Coronary artery (tissue), 2 donors: ENCODE data around the gene NDOR1.

ENCODE experiments used
- DNase-seq: peaks from one replicate; pipeline ENCODE4 v3.0.0-alpha.2; 2017; ENCODE audit warnings: low spot score
- H3K27ac ChIP-seq, 2 donors: fragments of 200-600 bp; sonication (generic); one replicate each; pipeline ENCODE4 v1.5.1; 2016 to 2019
- H3K4me3 ChIP-seq: fragments of 200-600 bp; sonication (generic); 2 replicates; pipeline ENCODE4 v1.5.1; 2016; ENCODE audit warnings: mild to moderate bottlenecking, moderate library complexity
- CTCF ChIP-seq: fragments of 200-600 bp; sonication (generic); IDR thresholded peaks from one replicate; pipeline ENCODE4 v1.5.1; 2019; ENCODE audit warnings: antibody characterized with exemption

NDOR1 gene

GRCh38 chr9:137243626-137244485, 38.4 kb downstream of the NDOR1 start:
- no peak for TF ChIP-seq CTCF
- no peak overlapping the region for H3K27ac ChIP-seq
- no peak overlapping the region for H3K4me3 ChIP-seq
- DNase-seq: no peak

- no peak overlapping the region for H3K27ac ChIP-seq
- no peak for DNase-seq
- no peak for TF ChIP-seq CTCF
- H3K4me3 ChIP-seq: no peak overlapping the region
Observed at GRCh38 chr9:137244486-137245449, 39.3 kb downstream of the NDOR1 start.

- Histone ChIP-seq H3K27ac (no peak overlapping the region), H3K4me3 (no peak overlapping the region)
- no peak for TF ChIP-seq CTCF
- no peak for DNase-seq
Observed at GRCh38 chr9:137245450-137246421, 40.2 kb downstream of the NDOR1 start.

- DNase-seq: no peak
- Histone ChIP-seq H3K27ac (no peak overlapping the region), H3K4me3 (no peak overlapping the region)
- no peak for TF ChIP-seq CTCF
Observed at GRCh38 chr9:137247135-137247915, 41.8 kb downstream of the NDOR1 start.

GRCh38 chr9:137247916-137248175, 42.3 kb downstream of the NDOR1 start:
- H3K27ac ChIP-seq: no peak overlapping the region
- H3K4me3 ChIP-seq: no peak overlapping the region
- no peak for DNase-seq
- no peak for TF ChIP-seq CTCF
